Thyroid gland (tissue), 4 donors: ENCODE results near the gene ENDOU.

Source experiments
- CTCF ChIP-seq, 6 experiments: fragments of 200-600 bp in 3 of 6; fragments of 450-650 bp in 3 of 6; sonication (generic) in 3 of 6; IDR thresholded peaks; one replicate each; pipeline ENCODE4 v1.5.1; 2016 to 2019; ENCODE audit warnings: antibody characterized with exemption in 6 of 6, mild to moderate bottlenecking in 2 of 6, inconsistent platforms in 1 of 6, moderate library complexity in 1 of 6
- POLR2A ChIP-seq, 2 donors: fragments of 450-650 bp; IDR thresholded peaks; one replicate each; pipeline ENCODE4 v1.6.1; 2017; ENCODE audit warnings: antibody characterized with exemption in 2 of 2, mild to moderate bottlenecking in 2 of 2, moderate library complexity in 1 of 2

- TF ChIP-seq CTCF (IDR thresholded peaks at IDR 0.05) (no peak), POLR2A (IDR thresholded peaks at IDR 0.05) (no peak)
Measured at GRCh38 chr12:47731723-47732122, 6.4 kb upstream of the ENDOU start.
